H1 (cell line): ENCODE results near the gene IFT122. TPM values are rescaled to one million over a fixed set of nuclear protein-coding genes. Genes with fewer than 3 reads are reported as not detected.
"Not testable (repeated sequence)": the region's sequence is repeated elsewhere in the genome, so short reads cannot be mapped to it uniquely, and the experiment has no call there.

Experiments
- CTCF ChIA-PET: fragments of 300-600 bp; sonication (Branson Sonifier 250); formaldehyde crosslinking; loops from one replicate; lab custom pipeline; 2021; ENCODE audit not compliant: partially characterized antibody; lab: Charles Lee
- POLR2A ChIA-PET: fragments of 300-600 bp; sonication (Branson Sonifier 250); formaldehyde crosslinking; loops from one replicate; lab custom pipeline; 2021; ENCODE audit warnings: inconsistent platforms; ENCODE audit not compliant: partially characterized antibody; lab: Charles Lee
- DNase-seq, 2 experiments: peaks; one replicate each; pipeline versions ENCODE4 v3.0.0 to v3.0.0-alpha.2; 2010 to 2022; ENCODE audit warnings: low spot score in 2 of 2, low read depth in 1 of 2, mixed read lengths in 1 of 2
- FAIRE-seq: peaks from 2 replicates; lab custom pipeline; 2011; peaks lifted over from hg19 to GRCh38; lab: Jason Lieb, UNC
- H2AFZ ChIP-seq: 2 replicates; pipeline ENCODE4 v1.8.1; 2012; ENCODE audit warnings: low read length, inconsistent platforms
- H2AK5ac ChIP-seq: 2 replicates; pipeline ENCODE4 v1.6.1; 2013; ENCODE audit warnings: low read depth, low read length
- H2BK120ac ChIP-seq: replicated peaks from 2 replicates; pipeline ENCODE3; 2013; ENCODE audit warnings: low read depth, low read length, inconsistent platforms
- H2BK12ac ChIP-seq: 2 replicates; pipeline ENCODE4 v1.6.1; 2013; ENCODE audit warnings: low read depth, low read length
- H2BK15ac ChIP-seq: 2 replicates; pipeline ENCODE4 v1.6.1; 2013; ENCODE audit warnings: low read length
- H2BK20ac ChIP-seq: 2 replicates; pipeline ENCODE4 v1.6.1; 2013; ENCODE audit warnings: low read length
- H2BK5ac ChIP-seq: 2 replicates; pipeline ENCODE4 v1.6.1; 2013; ENCODE audit warnings: low read depth, low read length
- H3K14ac ChIP-seq: 2 replicates; pipeline ENCODE4 v1.6.1; 2013; ENCODE audit warnings: inconsistent platforms; ENCODE audit not compliant: insufficient read length
- H3K18ac ChIP-seq: 2 replicates; pipeline ENCODE4 v1.6.1; 2013; ENCODE audit warnings: low read length; ENCODE audit errors: extremely low read depth
- H3K23ac ChIP-seq: 2 replicates; pipeline ENCODE4 v1.6.1; 2013; ENCODE audit warnings: inconsistent platforms; ENCODE audit not compliant: insufficient read length
- H3K23me2 ChIP-seq: 2 replicates; pipeline ENCODE4 v1.6.1; 2013; ENCODE audit warnings: low read depth, low read length
- H3K27ac ChIP-seq: 2 replicates; pipeline ENCODE4 v1.6.1; 2011; ENCODE audit warnings: low read depth, low read length, inconsistent platforms
- H3K27me3 ChIP-seq, 4 experiments: replicated peaks in 1 of 4; 1 replicate in 1 of 4; 2 replicates in 3 of 4; pipeline versions ENCODE4 v1.6.1 to v1.8.1; 2011 to 2013; ENCODE audit warnings: low read length in 3 of 4, mild to moderate bottlenecking in 3 of 4, inconsistent platforms in 2 of 4, mixed read lengths in 2 of 4, moderate library complexity in 1 of 4; ENCODE audit not compliant: control insufficient read depth in 3 of 4, insufficient read depth in 3 of 4; ENCODE audit errors: extremely low read depth in 1 of 4
- H3K36me3 ChIP-seq, 4 experiments: 2 replicates each; pipeline versions ENCODE4 v1.6.1 to v1.8.1; 2011 to 2013; ENCODE audit warnings: mild to moderate bottlenecking in 4 of 4, low read length in 3 of 4, moderate library complexity in 2 of 4, control low read depth in 1 of 4, inconsistent platforms in 1 of 4; ENCODE audit not compliant: insufficient read depth in 4 of 4, control insufficient read depth in 2 of 4
- H3K4ac ChIP-seq: replicated peaks from 2 replicates; pipeline ENCODE3; 2013; ENCODE audit warnings: low read length, low read depth, mixed read lengths, inconsistent platforms; ENCODE audit not compliant: insufficient read length
- H3K4me1 ChIP-seq, 4 experiments: replicated peaks in 1 of 4; 1 replicate in 1 of 4; 2 replicates in 3 of 4; pipeline versions ENCODE4 v1.6.1 to v1.8.1; 2011 to 2013; ENCODE audit warnings: low read length in 3 of 4, inconsistent platforms in 2 of 4, mixed read lengths in 1 of 4; ENCODE audit not compliant: insufficient read depth in 4 of 4, control insufficient read depth in 3 of 4
- H3K4me2 ChIP-seq, 2 experiments: 2 replicates each; pipeline versions ENCODE4 v1.6.1 to v1.8.1; 2011 to 2013; ENCODE audit warnings: low read depth in 2 of 2, low read length in 2 of 2, control low read depth in 1 of 2, inconsistent platforms in 1 of 2, mild to moderate bottlenecking in 1 of 2; ENCODE audit not compliant: insufficient read depth in 1 of 2
- H3K4me3 ChIP-seq, 4 experiments: fragments of 200-600, 300-600 bp in 1 of 4; sonication (generic), shearing (Covaris generic), sonication (Bioruptor Twin) in 1 of 4; 2 replicates each; pipeline versions ENCODE4 v1.5.1 to v1.8.1; 2011 to 2016; ENCODE audit warnings: low read length in 4 of 4, low read depth in 3 of 4, control low read depth in 2 of 4, inconsistent platforms in 2 of 4, mild to moderate bottlenecking in 2 of 4, mixed read lengths in 1 of 4, moderate library complexity in 1 of 4; ENCODE audit not compliant: insufficient read depth in 2 of 4; ENCODE audit errors: extremely low read depth in 1 of 4
- H3K56ac ChIP-seq: replicated peaks from 2 replicates; pipeline ENCODE3; 2013; ENCODE audit warnings: low read depth, mild to moderate bottlenecking, mixed read lengths, low read length, inconsistent platforms; ENCODE audit not compliant: insufficient read length
- H3K79me1 ChIP-seq: 2 replicates; pipeline ENCODE4 v1.6.1; 2013; ENCODE audit warnings: low read depth, low read length, control low read depth
- H3K79me2 ChIP-seq, 2 experiments: 2 replicates each; pipeline versions ENCODE4 v1.6.1 to v1.8.1; 2012 to 2013; ENCODE audit warnings: low read length in 2 of 2, mild to moderate bottlenecking in 2 of 2, inconsistent platforms in 1 of 2; ENCODE audit not compliant: insufficient read depth in 2 of 2, control insufficient read depth in 1 of 2
- H3K9ac ChIP-seq, 4 experiments: replicated peaks in 1 of 4; 1 replicate in 1 of 4; 2 replicates in 3 of 4; pipeline versions ENCODE4 v1.6.1 to v1.8.1; 2011 to 2013; ENCODE audit warnings: low read depth in 3 of 4, low read length in 3 of 4, control low read depth in 2 of 4, mild to moderate bottlenecking in 2 of 4, moderate library complexity in 2 of 4, inconsistent platforms in 1 of 4; ENCODE audit errors: extremely low read depth in 1 of 4
- H3K9me3 ChIP-seq, 2 experiments: 2 replicates each; pipeline versions ENCODE4 v1.6.1 to v1.8.1; 2012 to 2013; ENCODE audit warnings: mild to moderate bottlenecking in 2 of 2, moderate library complexity in 2 of 2, control low read depth in 1 of 2, inconsistent platforms in 1 of 2, low read depth in 1 of 2, low read length in 1 of 2, mixed read lengths in 1 of 2; ENCODE audit not compliant: insufficient read depth in 2 of 2
- H4K20me1 ChIP-seq, 2 experiments: replicated peaks in 1 of 2; 2 replicates each; pipeline versions ENCODE3 to v1.8.1; 2011 to 2013; ENCODE audit warnings: inconsistent platforms in 2 of 2, low read length in 2 of 2, mild to moderate bottlenecking in 1 of 2; ENCODE audit not compliant: insufficient read depth in 2 of 2, control insufficient read depth in 1 of 2
- H4K5ac ChIP-seq: 2 replicates; pipeline ENCODE4 v1.6.1; 2013; ENCODE audit warnings: low read length, low read depth, mixed read lengths, inconsistent platforms; ENCODE audit not compliant: insufficient read length
- H4K8ac ChIP-seq: 2 replicates; pipeline ENCODE4 v1.8.0; 2013; ENCODE audit warnings: mild to moderate bottlenecking, moderate library complexity, low read length, inconsistent platforms; ENCODE audit not compliant: insufficient read depth; ENCODE audit errors: extremely low read depth
- H4K91ac ChIP-seq: replicated peaks from 2 replicates; pipeline ENCODE3; 2013; ENCODE audit warnings: low read length, mixed read lengths, inconsistent platforms; ENCODE audit not compliant: insufficient read length
- SP2 ChIP-seq: IDR thresholded peaks from 2 replicates; pipeline ENCODE4 v1.6.1; 2012; ENCODE audit warnings: mild to moderate bottlenecking, low read length, inconsistent platforms
- TAF1 ChIP-seq: IDR thresholded peaks from 2 replicates; pipeline ENCODE4 v1.6.1; 2011; ENCODE audit warnings: mild to moderate bottlenecking, low read depth, low read length
- WGBS, 2 experiments: shearing (Covaris generic) in 1 of 2; methylation state at CpG; one replicate each; pipeline versions ENCODE4 v1.1.6 to v1.1.7; 2013 to 2015; ENCODE audit warnings: low lambda C conversion rate in 2 of 2, mixed read lengths in 2 of 2, inconsistent platforms in 1 of 2, low coverage in 1 of 2, missing lambda C conversion rate in 1 of 2; ENCODE audit not compliant: insufficient replicate concordance in 2 of 2, insufficient coverage in 1 of 2, insufficient read length in 1 of 2; ENCODE audit errors: extremely low coverage in 1 of 2, missing lambda C conversion rate in 1 of 2; 5-methylcytosine and 5-hydroxymethylcytosine counted together
- polyA plus RNA-seq, 7 experiments: library from polyadenylated mRNA; depleted of rRNA in 3 of 7; stranded (reverse) in 5 of 7; unstranded in 2 of 7; fragments of >200 nt in 5 of 7; fragments of 200-250 nt in 2 of 7; gene quantifications; 1 replicate in 5 of 7; 2 replicates in 1 of 7; 4 replicates in 1 of 7; pipeline versions ENCODE4 v1.2.1 to v1.2.3, GENCODE V29; 2011 to 2013; ENCODE audit warnings: missing spikeins in 2 of 7, mixed read lengths in 2 of 7
- total RNA-seq: library from RNA; stranded (reverse); fragmentation: NEBNext Ultra II Directional; extraction: Animal tissue kit (Norgen Biotek cat#: 25700); gene quantifications from 2 replicates; pipeline ENCODE4 v1.2.1, GENCODE V29; 2021
- TF ChIP-seq, protein P1 (sequence below), 3 experiments: IDR thresholded peaks; 1 replicate in 2 of 3; 2 replicates in 1 of 3; pipeline versions ENCODE4 v1.5.1 to v1.6.1; 2011; ENCODE audit warnings: low read length in 3 of 3, mild to moderate bottlenecking in 3 of 3, inconsistent platforms in 2 of 3, low read depth in 1 of 3, moderate library complexity in 1 of 3; ENCODE audit not compliant: insufficient read depth in 1 of 3; ENCODE audit errors: control extremely low read depth in 1 of 3
- TF ChIP-seq, protein P2 (sequence below): IDR thresholded peaks from 2 replicates; pipeline ENCODE4 v1.6.1; 2012; ENCODE audit warnings: inconsistent platforms

IFT122 gene
- total and polyA plus RNA-seq, 2 of the 8 experiments (the other 6 are each of a cell fraction or from before 2014, with no cell fraction given): 23.7 to 25.1 TPM

DNA sequence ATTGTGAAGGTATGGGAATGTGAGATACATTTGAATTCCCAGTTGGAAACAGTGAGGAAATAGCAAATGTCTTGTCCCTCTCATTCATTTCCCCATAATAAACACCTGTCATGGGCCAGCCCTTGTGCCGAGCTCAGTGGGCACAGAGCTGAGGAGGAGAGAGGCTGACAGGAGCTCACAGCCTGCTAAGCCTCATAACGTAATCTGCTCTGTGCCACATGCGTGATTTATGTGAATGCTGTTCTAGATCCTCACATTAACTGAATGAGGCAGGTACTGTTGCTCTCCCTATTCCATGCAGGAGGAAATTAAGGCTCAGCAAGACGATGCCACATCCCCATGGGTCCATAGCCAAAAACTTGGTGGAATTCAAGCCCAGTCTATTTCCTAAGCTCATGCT lies 53.2 kb downstream of the IFT122 start (continued):
- TF ChIP-seq, protein P1, sequence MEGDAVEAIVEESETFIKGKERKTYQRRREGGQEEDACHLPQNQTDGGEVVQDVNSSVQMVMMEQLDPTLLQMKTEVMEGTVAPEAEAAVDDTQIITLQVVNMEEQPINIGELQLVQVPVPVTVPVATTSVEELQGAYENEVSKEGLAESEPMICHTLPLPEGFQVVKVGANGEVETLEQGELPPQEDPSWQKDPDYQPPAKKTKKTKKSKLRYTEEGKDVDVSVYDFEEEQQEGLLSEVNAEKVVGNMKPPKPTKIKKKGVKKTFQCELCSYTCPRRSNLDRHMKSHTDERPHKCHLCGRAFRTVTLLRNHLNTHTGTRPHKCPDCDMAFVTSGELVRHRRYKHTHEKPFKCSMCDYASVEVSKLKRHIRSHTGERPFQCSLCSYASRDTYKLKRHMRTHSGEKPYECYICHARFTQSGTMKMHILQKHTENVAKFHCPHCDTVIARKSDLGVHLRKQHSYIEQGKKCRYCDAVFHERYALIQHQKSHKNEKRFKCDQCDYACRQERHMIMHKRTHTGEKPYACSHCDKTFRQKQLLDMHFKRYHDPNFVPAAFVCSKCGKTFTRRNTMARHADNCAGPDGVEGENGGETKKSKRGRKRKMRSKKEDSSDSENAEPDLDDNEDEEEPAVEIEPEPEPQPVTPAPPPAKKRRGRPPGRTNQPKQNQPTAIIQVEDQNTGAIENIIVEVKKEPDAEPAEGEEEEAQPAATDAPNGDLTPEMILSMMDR (IDR thresholded peaks at IDR 0.05; ENCODE audit: control extremely low read depth in 1 of 3, insufficient read depth in 1 of 3, low read depth in 1 of 3, low read length in 3 of 3): no peak
- TF ChIP-seq, protein P2, sequence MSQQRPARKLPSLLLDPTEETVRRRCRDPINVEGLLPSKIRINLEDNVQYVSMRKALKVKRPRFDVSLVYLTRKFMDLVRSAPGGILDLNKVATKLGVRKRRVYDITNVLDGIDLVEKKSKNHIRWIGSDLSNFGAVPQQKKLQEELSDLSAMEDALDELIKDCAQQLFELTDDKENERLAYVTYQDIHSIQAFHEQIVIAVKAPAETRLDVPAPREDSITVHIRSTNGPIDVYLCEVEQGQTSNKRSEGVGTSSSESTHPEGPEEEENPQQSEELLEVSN: no peak
- TF ChIP-seq SP2 (no peak), TAF1 (no peak)

DNA sequence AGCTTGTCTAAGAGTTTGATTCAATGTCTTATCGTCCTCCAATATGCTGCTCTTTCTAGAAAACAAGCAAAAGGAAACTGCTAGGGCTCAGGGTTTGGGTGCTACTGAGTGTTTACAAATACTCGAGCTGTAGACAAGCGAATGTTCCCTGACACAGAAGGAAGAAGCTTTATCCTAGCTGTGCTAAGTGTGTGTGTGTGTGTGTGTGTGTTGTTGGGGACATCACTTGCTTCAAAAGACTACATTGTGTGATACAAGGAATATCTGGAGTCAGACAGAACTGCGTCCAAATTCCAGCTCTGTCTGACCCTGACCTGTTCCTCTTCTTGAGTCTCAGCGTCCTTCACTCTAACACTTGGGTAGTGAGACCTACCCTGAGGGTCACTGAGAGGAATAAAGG lies 54.5 kb downstream of the IFT122 start:
- POLR2A ChIA-PET, H4K8ac ChIP-seq, H3K4me2 ChIP-seq, H2BK20ac ChIP-seq, H3K36me3 ChIP-seq, H3K56ac ChIP-seq, H3K9ac ChIP-seq, H2BK15ac ChIP-seq, H3K14ac ChIP-seq, H4K20me1 ChIP-seq, H3K4me3 ChIP-seq, H4K5ac ChIP-seq, H3K79me2 ChIP-seq, H3K79me1 ChIP-seq, H3K23ac ChIP-seq, H3K27me3 ChIP-seq, H3K9me3 ChIP-seq, FAIRE-seq, H4K91ac ChIP-seq, H2BK5ac ChIP-seq, H3K4ac ChIP-seq, H2AK5ac ChIP-seq, H3K27ac ChIP-seq, H2AFZ ChIP-seq, DNase-seq, H3K4me1 ChIP-seq, H3K23me2 ChIP-seq, H3K18ac ChIP-seq, H2BK120ac ChIP-seq: not testable (repeated sequence)
- peak overlapping the region; percentile 18; the same call in 1 of the 2 replicates for H2BK12ac ChIP-seq
- CTCF ChIA-PET: interaction anchor here (1.3 to 11.2 kb wide), 5 partner anchors 9 to 330 kb away, joined by 3 to 93 read pairs (median 5); no protein-coding TSS in a partner anchor
- 94% methylated on average over 5 of the region's 5 CpGs; no CpG with 5 or more reads in 1 of the 2 experiments for WGBS, 2 experiments
